ENCODE data around the gene IFT43. TPM values are rescaled to one million over a fixed set of nuclear protein-coding genes. Genes with fewer than 3 reads are reported as not detected.

Gene IFT43
- total and polyA plus RNA-seq, 2 donors (not counting 1 experiment from before 2014, with no cell fraction given) = 35.2 to 54.9 TPM

GRCh38 chr14:76090616-76091391, 105.2 kb downstream of the IFT43 start:
- DNase-seq (ENCODE audit: low read depth in 2 of 2) = no peak
- TF ChIP-seq CTCF (conservative IDR thresholded peaks at IDR 0.05 in 1 of 2, IDR thresholded peaks at IDR 0.05 in 1 of 2; ENCODE audit: low read depth in 1 of 2, low read length in 2 of 2) (peak; percentile 16 to 19), EZH2 (IDR thresholded peaks at IDR 0.05; ENCODE audit: low read length, missing control alignments) (no peak)
- Histone ChIP-seq H3K27me3 (ENCODE audit: control insufficient read depth, insufficient read depth, low read length) (peaks cover 7% of the 10 kb centered on the region), H4K20me1 (ENCODE audit: control insufficient read depth, extremely low read depth, insufficient read depth, low read length) (no peaks in the 10 kb centered on the region), H3K9me3 (ENCODE audit: control insufficient read depth, insufficient read depth, low read depth, low read length) (no peaks in the 10 kb centered on the region), H3K9ac (ENCODE audit: insufficient read depth, low read length) (no peak overlapping the region), H2AFZ (ENCODE audit: low read length) (no peak overlapping the region), H3K4me2 (ENCODE audit: extremely low read depth, insufficient read depth, low read length) (peak overlapping the region; percentile 17), H3K79me2 (ENCODE audit: control insufficient read depth, insufficient read depth, low read length) (no peaks in the 10 kb centered on the region), H3K36me3 (ENCODE audit: control insufficient read depth, insufficient read depth, low read length) (no peaks in the 10 kb centered on the region), H3K4me3 (replicated peaks in 1 of 4; ENCODE audit: control extremely low read depth in 1 of 4, insufficient read depth in 1 of 4, low read depth in 3 of 4, low read length in 4 of 4) (no peak overlapping the region), H3K4me1 (ENCODE audit: control insufficient read depth, extremely low read depth, insufficient read depth, low read length) (no peaks in the 10 kb centered on the region), H3K27ac (ENCODE audit: insufficient read depth, low read length) (no peak overlapping the region)

- Histone ChIP-seq H3K27me3 (ENCODE audit: control insufficient read depth, insufficient read depth, low read length) (peaks cover 7% of the 10 kb centered on the region), H3K9ac (ENCODE audit: insufficient read depth, low read length) (no peak overlapping the region), H2AFZ (ENCODE audit: low read length) (no peak overlapping the region), H3K9me3 (ENCODE audit: control insufficient read depth, insufficient read depth, low read depth, low read length) (no peaks in the 10 kb centered on the region), H3K27ac (ENCODE audit: insufficient read depth, low read length) (no peak overlapping the region), H3K4me2 (ENCODE audit: extremely low read depth, insufficient read depth, low read length) (no peak overlapping the region), H4K20me1 (ENCODE audit: control insufficient read depth, extremely low read depth, insufficient read depth, low read length) (no peaks in the 10 kb centered on the region), H3K4me3 (replicated peaks in 1 of 4; ENCODE audit: control extremely low read depth in 1 of 4, insufficient read depth in 1 of 4, low read depth in 3 of 4, low read length in 4 of 4) (no peak overlapping the region), H3K4me1 (ENCODE audit: control insufficient read depth, extremely low read depth, insufficient read depth, low read length) (no peaks in the 10 kb centered on the region), H3K79me2 (ENCODE audit: control insufficient read depth, insufficient read depth, low read length) (no peaks in the 10 kb centered on the region), H3K36me3 (ENCODE audit: control insufficient read depth, insufficient read depth, low read length) (no peaks in the 10 kb centered on the region)
- TF ChIP-seq EZH2 (IDR thresholded peaks at IDR 0.05; ENCODE audit: low read length, missing control alignments) = no peak
- TF ChIP-seq CTCF (conservative IDR thresholded peaks at IDR 0.05 in 1 of 2, IDR thresholded peaks at IDR 0.05 in 1 of 2; ENCODE audit: low read depth in 1 of 2, low read length in 2 of 2) = no peak
- no peak for DNase-seq (ENCODE audit: low read depth in 2 of 2)
These were observed 107.5 kb downstream of the IFT43 start for GRCh38 chr14:76093077-76093476.

GRCh38 chr14:76096257-76096656, 110.7 kb downstream of the IFT43 start:
- Histone ChIP-seq H3K27me3 (ENCODE audit: control insufficient read depth, insufficient read depth, low read length) (peaks cover 2% of the 10 kb centered on the region), H3K9ac (ENCODE audit: insufficient read depth, low read length) (no peak overlapping the region), H3K4me3 (replicated peaks in 1 of 4; ENCODE audit: control extremely low read depth in 1 of 4, insufficient read depth in 1 of 4, low read depth in 3 of 4, low read length in 4 of 4) (no peak overlapping the region), H4K20me1 (ENCODE audit: control insufficient read depth, extremely low read depth, insufficient read depth, low read length) (no peaks in the 10 kb centered on the region), H3K36me3 (ENCODE audit: control insufficient read depth, insufficient read depth, low read length) (no peaks in the 10 kb centered on the region), H3K4me1 (ENCODE audit: control insufficient read depth, extremely low read depth, insufficient read depth, low read length) (no peaks in the 10 kb centered on the region), H3K79me2 (ENCODE audit: control insufficient read depth, insufficient read depth, low read length) (no peaks in the 10 kb centered on the region), H3K27ac (ENCODE audit: insufficient read depth, low read length) (no peak overlapping the region), H2AFZ (ENCODE audit: low read length) (no peak overlapping the region), H3K9me3 (ENCODE audit: control insufficient read depth, insufficient read depth, low read depth, low read length) (no peaks in the 10 kb centered on the region), H3K4me2 (ENCODE audit: extremely low read depth, insufficient read depth, low read length) (no peak overlapping the region)
- no peak for DNase-seq (ENCODE audit: low read depth in 2 of 2)
- TF ChIP-seq EZH2 (IDR thresholded peaks at IDR 0.05; ENCODE audit: low read length, missing control alignments) = no peak
- no peak for TF ChIP-seq CTCF (conservative IDR thresholded peaks at IDR 0.05 in 1 of 2, IDR thresholded peaks at IDR 0.05 in 1 of 2; ENCODE audit: low read depth in 1 of 2, low read length in 2 of 2)

Measured in fibroblast of lung (primary cell).